Glutamatergic neuron (in vitro differentiated cells): ENCODE data around the gene UCK1. TPM values are rescaled to one million over a fixed set of nuclear protein-coding genes. Genes with fewer than 3 reads are reported as not detected.

ENCODE experiments used
- DNase-seq: peaks from one replicate; pipeline ENCODE4 v3.0.0; 2022
- H3K27ac Mint-ChIP-seq: one replicate; pipeline ENCODE4 v1.8.0; 2020; ENCODE audit warnings: mild to moderate bottlenecking, mixed read lengths, inconsistent platforms; ENCODE audit not compliant: unreplicated experiment
- H3K27me3 Mint-ChIP-seq: one replicate; pipeline ENCODE4 v1.8.0; 2020; ENCODE audit warnings: mild to moderate bottlenecking, moderate library complexity, mixed read lengths, inconsistent platforms; ENCODE audit not compliant: unreplicated experiment
- H3K36me3 Mint-ChIP-seq: one replicate; pipeline ENCODE4 v1.8.0; 2020; ENCODE audit warnings: mild to moderate bottlenecking, mixed read lengths, inconsistent platforms; ENCODE audit not compliant: unreplicated experiment
- H3K4me1 Mint-ChIP-seq: one replicate; pipeline ENCODE4 v1.8.0; 2020; ENCODE audit warnings: mild to moderate bottlenecking, low read depth, mixed read lengths, inconsistent platforms; ENCODE audit not compliant: unreplicated experiment
- H3K4me3 Mint-ChIP-seq: one replicate; pipeline ENCODE4 v1.8.0; 2020; ENCODE audit warnings: mild to moderate bottlenecking, mixed read lengths, inconsistent platforms; ENCODE audit not compliant: unreplicated experiment
- H3K9me3 Mint-ChIP-seq: one replicate; pipeline ENCODE4 v1.8.0; 2020; ENCODE audit warnings: mild to moderate bottlenecking, moderate library complexity, mixed read lengths, inconsistent platforms; ENCODE audit not compliant: unreplicated experiment
- total RNA-seq: library from RNA; stranded (reverse); fragmentation: NEBNext Ultra II Directional; extraction: Animal tissue kit (Norgen Biotek cat#: 25700); gene quantifications from one replicate; pipeline ENCODE4 v1.2.1, GENCODE V29; 2021; ENCODE audit not compliant: unreplicated experiment
- TF ChIP-seq, protein P1 (sequence below): fragments of 200-600 bp; sonication (generic); IDR thresholded peaks from one replicate; pipeline ENCODE4 v1.5.0; 2021; ENCODE audit not compliant: partially characterized antibody, unreplicated experiment

Gene UCK1
- total RNA-seq, 1 donor from 2014 or later = 24.8 TPM

GRCh38 chr9:131528186-131528585 lies 2.9 kb downstream of the UCK1 start:
- Mint-ChIP-seq H3K4me3 (no peak overlapping the region), H3K27me3 (peaks cover 6% of the 10 kb centered on the region), H3K9me3 (peaks cover 1% of the 10 kb centered on the region), H3K4me1 (peaks cover 2% of the 10 kb centered on the region), H3K36me3 (no peaks in the 10 kb centered on the region), H3K27ac (peak overlapping the region; percentile 39)
- TF ChIP-seq, protein P1, sequence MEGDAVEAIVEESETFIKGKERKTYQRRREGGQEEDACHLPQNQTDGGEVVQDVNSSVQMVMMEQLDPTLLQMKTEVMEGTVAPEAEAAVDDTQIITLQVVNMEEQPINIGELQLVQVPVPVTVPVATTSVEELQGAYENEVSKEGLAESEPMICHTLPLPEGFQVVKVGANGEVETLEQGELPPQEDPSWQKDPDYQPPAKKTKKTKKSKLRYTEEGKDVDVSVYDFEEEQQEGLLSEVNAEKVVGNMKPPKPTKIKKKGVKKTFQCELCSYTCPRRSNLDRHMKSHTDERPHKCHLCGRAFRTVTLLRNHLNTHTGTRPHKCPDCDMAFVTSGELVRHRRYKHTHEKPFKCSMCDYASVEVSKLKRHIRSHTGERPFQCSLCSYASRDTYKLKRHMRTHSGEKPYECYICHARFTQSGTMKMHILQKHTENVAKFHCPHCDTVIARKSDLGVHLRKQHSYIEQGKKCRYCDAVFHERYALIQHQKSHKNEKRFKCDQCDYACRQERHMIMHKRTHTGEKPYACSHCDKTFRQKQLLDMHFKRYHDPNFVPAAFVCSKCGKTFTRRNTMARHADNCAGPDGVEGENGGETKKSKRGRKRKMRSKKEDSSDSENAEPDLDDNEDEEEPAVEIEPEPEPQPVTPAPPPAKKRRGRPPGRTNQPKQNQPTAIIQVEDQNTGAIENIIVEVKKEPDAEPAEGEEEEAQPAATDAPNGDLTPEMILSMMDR = no peak
- DNase-seq = no peak

DNA sequence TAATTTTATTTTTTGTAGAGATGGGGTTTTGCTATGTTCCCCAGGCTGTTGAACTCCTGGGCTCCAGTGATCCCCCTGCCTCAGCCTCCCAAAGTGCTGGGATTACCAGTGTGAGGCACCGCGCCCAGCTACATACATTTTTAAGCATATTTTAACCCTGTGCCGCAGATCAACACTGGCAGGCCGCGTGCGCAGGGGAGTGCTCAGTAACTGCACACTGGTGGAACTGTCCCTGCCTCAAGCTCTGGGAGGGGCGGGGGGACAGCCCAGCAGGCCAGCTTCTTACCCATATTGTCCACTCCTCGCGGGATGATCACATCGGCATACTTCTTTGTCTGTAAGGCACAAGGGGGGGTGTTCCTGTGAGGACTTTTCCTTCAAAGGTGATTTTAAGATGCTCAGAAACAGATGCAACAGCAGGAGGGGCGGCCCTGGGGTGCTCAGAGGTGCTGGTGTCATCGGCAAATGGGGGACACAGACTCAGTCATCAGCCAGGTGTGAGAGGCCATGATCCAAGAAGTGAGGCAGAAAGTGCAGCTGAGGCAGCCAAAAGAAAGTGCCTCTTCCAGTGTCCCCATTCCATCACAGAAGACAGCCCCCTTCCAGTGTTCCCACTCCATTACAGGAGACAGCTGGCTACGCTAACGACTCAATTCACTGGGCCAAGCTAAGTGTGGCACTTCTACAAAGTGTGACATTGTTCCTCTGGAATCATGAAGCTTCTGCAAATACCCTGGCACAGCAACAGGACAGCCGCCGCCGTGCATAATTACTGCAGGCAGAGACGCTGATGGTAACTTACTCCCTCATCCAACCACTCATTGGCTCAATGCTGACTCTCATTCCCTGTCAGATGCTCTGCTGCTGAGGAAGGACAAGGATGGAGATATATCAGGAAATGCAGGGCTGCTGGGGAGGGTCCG lies 5.2 kb downstream of the UCK1 start:
- no peaks in the 10 kb centered on the region for H3K36me3 Mint-ChIP-seq
- TF ChIP-seq, protein P1 = no peak
- no peak overlapping the region for H3K27ac Mint-ChIP-seq
- H3K9me3 Mint-ChIP-seq = peaks cover 3% of the 10 kb centered on the region
- H3K4me3 Mint-ChIP-seq = no peak overlapping the region
- no peak for DNase-seq
- peaks cover 6% of the 10 kb centered on the region for H3K27me3 Mint-ChIP-seq
- H3K4me1 Mint-ChIP-seq = peaks cover 2% of the 10 kb centered on the region

DNA sequence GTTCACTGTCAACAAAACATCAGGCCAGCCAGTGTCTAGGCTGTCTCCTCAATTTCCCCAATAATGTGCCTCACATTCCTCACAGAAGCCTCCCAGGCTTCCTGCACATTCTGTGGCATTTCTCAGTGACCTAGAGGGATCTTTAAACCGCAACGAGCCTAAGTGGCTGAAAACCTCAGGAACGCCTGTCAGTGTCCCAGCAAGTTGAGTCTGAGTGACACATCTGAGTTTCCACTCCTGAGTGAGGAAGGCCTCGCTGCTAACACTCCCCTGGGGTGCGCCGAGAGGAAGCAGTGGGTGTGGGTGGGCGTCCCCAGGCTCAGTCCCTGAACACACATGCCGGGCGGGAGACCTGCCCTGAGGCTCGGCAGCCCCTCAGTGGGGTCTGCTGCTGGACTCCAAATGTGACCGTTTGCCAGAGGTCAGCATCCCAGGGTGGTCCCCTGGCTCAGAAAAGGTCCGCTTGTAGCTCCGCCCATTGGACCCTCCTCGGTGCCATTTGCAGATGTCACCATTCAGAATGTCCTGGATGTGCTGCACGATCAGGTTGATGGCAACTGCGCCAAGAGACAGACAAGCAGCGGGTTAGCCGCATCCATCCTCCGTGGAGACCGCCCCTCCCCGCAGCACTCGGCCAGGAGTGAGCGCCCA lies 6.3 kb downstream of the UCK1 start:
- peaks cover 3% of the 10 kb centered on the region for H3K9me3 Mint-ChIP-seq
- H3K27me3 Mint-ChIP-seq = peaks cover 6% of the 10 kb centered on the region
- H3K4me3 Mint-ChIP-seq = no peak overlapping the region
- H3K36me3 Mint-ChIP-seq = no peaks in the 10 kb centered on the region
- H3K4me1 Mint-ChIP-seq = no peaks in the 10 kb centered on the region
- DNase-seq = no peak
- TF ChIP-seq, protein P1 = no peak
- peak overlapping the region; percentile 43 for H3K27ac Mint-ChIP-seq

- no peak for DNase-seq
- no peaks in the 10 kb centered on the region for H3K4me1 Mint-ChIP-seq
- no peak overlapping the region for H3K27ac Mint-ChIP-seq
- no peak overlapping the region for H3K4me3 Mint-ChIP-seq
- peaks cover 6% of the 10 kb centered on the region for H3K27me3 Mint-ChIP-seq
- no peaks in the 10 kb centered on the region for H3K36me3 Mint-ChIP-seq
- H3K9me3 Mint-ChIP-seq = peaks cover 3% of the 10 kb centered on the region
- TF ChIP-seq, protein P1 = no peak
Observed at GRCh38 chr9:131523451-131524435, 7.3 kb downstream of the UCK1 start.
